Urinary bladder (tissue), 4 donors: ENCODE results near the gene MAGED2. TPM values are rescaled to one million over a fixed set of nuclear protein-coding genes. Genes with fewer than 3 reads are reported as not detected.
"Not testable (repeated sequence)": the region's sequence is repeated elsewhere in the genome, so short reads cannot be mapped to it uniquely, and the experiment has no call there.

ENCODE experiments used
- DNase-seq: peaks from one replicate; pipeline ENCODE4 v3.0.0-alpha.2; 2015; ENCODE audit errors: extremely low spot score
- H3K27ac ChIP-seq: one replicate; pipeline ENCODE4 v1.5.1; 2013; ENCODE audit warnings: low read depth, mild to moderate bottlenecking, moderate library complexity
- H3K36me3 ChIP-seq: one replicate; pipeline ENCODE4 v1.6.1; 2013; ENCODE audit warnings: mild to moderate bottlenecking, moderate library complexity; ENCODE audit not compliant: insufficient read depth
- H3K4me1 ChIP-seq: one replicate; pipeline ENCODE4 v1.6.1; 2013; ENCODE audit warnings: mild to moderate bottlenecking, moderate library complexity; ENCODE audit not compliant: insufficient read depth
- H3K4me3 ChIP-seq: one replicate; pipeline ENCODE4 v1.5.1; 2013; ENCODE audit warnings: low read depth, low read length
- WGBS: extraction: QIAGEN DNeasy Blood & Tissue Kit; methylation state at CpG from one replicate; pipeline ENCODE4 v1.1.7; 2013; 5-methylcytosine and 5-hydroxymethylcytosine counted together
- polyA plus RNA-seq: library from polyadenylated mRNA; stranded (reverse); fragments of 200-250 nt; gene quantifications from one replicate; pipeline ENCODE4 v1.2.3, GENCODE V29; 2013
- small RNA-seq: library from RNA; depleted of rRNA; stranded (forward); fragments of <200 nt; gene quantifications from one replicate; pipeline ENCODE3, GENCODE V24; 2014
- total RNA-seq: library from RNA; depleted of rRNA; stranded (reverse); fragments of >200 nt; gene quantifications from one replicate; pipeline ENCODE4 v1.2.3, GENCODE V29; 2014
- donor health status: healthy with polysubstance abuse.
- donor health status: healthy.

MAGED2 gene
- total and polyA plus RNA-seq, 2 donors: 180 to 339 TPM

DNA sequence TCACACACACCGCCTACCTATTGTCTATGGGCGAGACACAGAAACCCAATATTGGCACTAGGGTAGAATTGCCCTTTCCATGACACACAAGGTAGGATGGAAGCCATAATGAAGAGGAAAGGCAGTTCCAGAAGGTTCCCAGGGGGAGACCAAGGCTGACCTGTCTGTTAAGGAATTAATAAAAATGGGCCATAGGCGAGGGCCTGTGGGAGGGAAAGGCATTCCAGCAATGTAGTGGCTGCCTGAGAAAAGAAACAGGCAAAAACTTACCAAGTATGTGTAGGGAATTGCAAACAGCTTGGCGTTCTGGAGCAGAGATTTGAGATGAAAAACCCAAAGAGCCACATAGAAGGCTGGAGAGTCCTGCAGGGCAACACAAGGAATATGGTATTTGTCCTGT, 19.1 kb downstream of the MAGED2 start:
- H3K36me3 ChIP-seq: no peaks in the 10 kb centered on the region
- 81% methylated on average over 4 of the region's 4 CpGs for WGBS

DNA sequence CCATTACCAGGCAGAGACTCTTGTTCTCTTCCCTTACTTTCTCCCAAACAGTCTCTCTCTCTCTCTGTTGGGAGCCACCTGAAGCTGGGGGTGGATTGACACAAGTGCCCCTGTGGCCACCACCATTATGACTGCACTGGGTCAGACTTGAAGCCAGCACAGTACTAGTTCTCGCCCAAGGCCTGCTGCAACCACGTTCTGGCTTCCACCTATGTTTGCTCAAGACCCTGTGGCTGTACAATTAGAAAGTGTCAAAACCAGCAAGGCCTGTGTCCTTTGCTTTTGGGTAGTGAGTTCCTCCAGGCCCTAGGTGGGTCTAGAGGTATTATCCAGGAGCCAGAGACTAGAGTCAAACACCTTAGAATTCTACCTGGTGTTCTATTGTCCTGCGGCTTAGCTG, 31.0 kb downstream of the MAGED2 start:
- H3K4me3 ChIP-seq: no peak overlapping the region
- H3K4me1 ChIP-seq: no peaks in the 10 kb centered on the region
- WGBS: 94% methylated on average over 3 of the region's 3 CpGs
- H3K36me3 ChIP-seq: no peaks in the 10 kb centered on the region
- no peak for DNase-seq
- no peak overlapping the region for H3K27ac ChIP-seq

More for the DNA sequence above, 19.1 kb downstream of the MAGED2 start:
- DNase-seq: no peak
- H3K27ac ChIP-seq: no peak overlapping the region
- H3K4me1 ChIP-seq: no peaks in the 10 kb centered on the region
- H3K4me3 ChIP-seq: no peak overlapping the region

DNA sequence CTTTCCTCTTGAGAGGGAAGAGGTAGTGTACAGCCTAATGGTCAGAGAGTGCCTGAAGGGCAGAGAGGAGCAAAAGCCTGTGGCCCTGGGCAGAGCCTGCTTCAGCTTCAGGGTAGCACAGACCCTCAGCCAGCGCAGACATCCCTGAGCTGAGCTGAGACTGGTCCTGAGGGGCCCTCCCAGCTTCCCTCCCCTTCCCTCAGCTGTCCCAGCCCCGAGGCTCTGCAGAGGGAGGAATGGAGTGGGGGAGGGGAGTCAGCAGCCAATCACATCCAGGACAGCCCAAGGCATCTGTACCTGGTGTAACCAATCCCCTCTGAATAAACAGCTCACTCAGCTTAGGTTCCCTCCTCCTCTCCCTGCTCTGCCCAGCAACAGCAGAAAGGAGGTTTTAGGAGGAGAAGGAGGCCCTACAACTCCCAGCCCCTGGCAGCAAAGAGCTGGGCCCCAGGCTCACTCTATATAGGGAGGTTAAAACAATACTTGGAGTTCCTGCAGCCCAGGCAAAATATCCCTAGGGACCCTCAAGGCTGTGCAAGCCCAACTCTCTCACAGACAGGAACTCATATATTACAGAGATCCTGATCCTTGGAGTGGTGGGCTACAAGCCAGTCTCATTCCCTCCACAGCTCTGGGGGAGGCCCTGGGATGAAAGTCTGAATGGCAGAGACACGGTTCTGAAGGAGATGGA, 33.8 kb downstream of the MAGED2 start:
- WGBS: 12% methylated on average over 2 of the region's 3 CpGs
- peak; percentile 23 for DNase-seq

DNA sequence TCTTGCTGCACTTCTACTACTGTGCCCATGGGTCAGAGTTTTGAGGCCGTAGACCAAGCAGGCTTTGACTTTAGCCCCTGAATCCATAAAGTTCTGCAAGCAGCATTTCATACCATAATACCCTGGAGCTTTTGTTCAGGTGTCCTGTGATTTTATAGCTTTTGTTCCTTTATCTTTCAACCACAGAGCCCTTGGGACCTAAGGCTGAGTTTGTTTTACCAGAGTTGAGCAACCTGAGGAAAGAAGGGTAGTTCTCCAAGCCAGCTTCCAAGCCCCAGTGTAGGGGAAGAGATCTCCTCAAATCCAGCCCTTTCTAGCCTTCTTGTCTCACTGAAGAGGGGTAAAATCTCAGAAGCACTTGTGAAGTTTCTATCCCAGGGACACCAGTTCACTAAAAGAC, 35.1 kb downstream of the MAGED2 start:
- no peak for DNase-seq
- H3K27ac ChIP-seq: no peak overlapping the region
- no peaks in the 10 kb centered on the region for H3K4me1 ChIP-seq
- WGBS: 83% methylated on average over 1 of the region's 1 CpG
- H3K4me3 ChIP-seq: no peak overlapping the region
- no peaks in the 10 kb centered on the region for H3K36me3 ChIP-seq

More for the DNA sequence above, 33.8 kb downstream of the MAGED2 start:
- not testable (repeated sequence) for H3K36me3 ChIP-seq, H3K4me3 ChIP-seq, H3K4me1 ChIP-seq, H3K27ac ChIP-seq

GRCh38 chrX:54843050-54843449, 35.5 kb downstream of the MAGED2 start:
- DNase-seq: no peak
- Histone ChIP-seq H3K4me3 (no peak overlapping the region), H3K27ac (no peak overlapping the region), H3K4me1 (no peaks in the 10 kb centered on the region), H3K36me3 (no peaks in the 10 kb centered on the region)
- WGBS: 84% methylated on average over 2 of the region's 2 CpGs

- DNase-seq, H3K4me3 ChIP-seq, H3K4me1 ChIP-seq, H3K27ac ChIP-seq, H3K36me3 ChIP-seq: not testable (repeated sequence)
- 86% methylated on average over 2 of the region's 2 CpGs for WGBS
These were observed 40.2 kb downstream of the MAGED2 start for GRCh38 chrX:54847700-54848099.

GRCh38 chrX:54865208-54865607, 57.7 kb downstream of the MAGED2 start:
- no peak for DNase-seq
- Histone ChIP-seq H3K27ac (no peak overlapping the region), H3K4me1 (no peaks in the 10 kb centered on the region), H3K4me3 (no peak overlapping the region), H3K36me3 (no peaks in the 10 kb centered on the region)
- WGBS: 63% methylated on average over 2 of the region's 2 CpGs

Small RNA genes within 50 kb of the gene (small RNA-seq; reads per million reads assigned to genes)
- gene AL049732.1: not detected
- gene SNORA11: 60.8 reads per million, percentile 97 among the genes with 10 or more reads in this experiment

Other genes with a start within 250 kb of the MAGED2 start
- gene ITIH6, start 9.5 kb upstream of the MAGED2 start, total RNA-seq: 0.05 TPM
- 0.01 TPM for gene ITIH6, start 9.5 kb upstream of the MAGED2 start, polyA plus RNA-seq
- 56.3 TPM for gene TRO, start 113.1 kb downstream of the MAGED2 start, total RNA-seq
- gene TRO, start 113.1 kb downstream of the MAGED2 start, polyA plus RNA-seq: 7.2 TPM
- 0.16 TPM for gene PFKFB1, start 186.4 kb downstream of the MAGED2 start, total RNA-seq
- gene PFKFB1, start 186.4 kb downstream of the MAGED2 start, polyA plus RNA-seq: 0.23 TPM
- 4.9 TPM for gene APEX2, start 192.6 kb downstream of the MAGED2 start, total RNA-seq
- gene APEX2, start 192.6 kb downstream of the MAGED2 start, polyA plus RNA-seq: 11.4 TPM
- gene ALAS2, start 223.2 kb downstream of the MAGED2 start, total RNA-seq: 46.9 TPM
- gene ALAS2, start 223.2 kb downstream of the MAGED2 start, polyA plus RNA-seq: not detected